Fibroblast of lung (primary cell): ENCODE measurements around the gene NF2.
A peak's percentile ranks its signal among the peaks of the same experiment; 100 is the strongest.

Source experiments
- CTCF ChIP-seq, 2 donors: IDR thresholded peaks in 1 of 2; conservative IDR thresholded peaks in 1 of 2; 1 replicate in 1 of 2; 2 replicates in 1 of 2; pipeline ENCODE4 v1.5.1; 2011 to 2012; ENCODE audit warnings: low read length in 2 of 2, control low read depth in 1 of 2, inconsistent platforms in 1 of 2, low read depth in 1 of 2, mild to moderate bottlenecking in 1 of 2
- EZH2 ChIP-seq: IDR thresholded peaks from 2 replicates; pipeline ENCODE4 v1.5.1; 2012; ENCODE audit warnings: low read length, control low read depth, mild to moderate bottlenecking; ENCODE audit errors: missing control alignments

GRCh38 chr22:29727131-29727523 is 123.7 kb downstream of the NF2 start:
- TF ChIP-seq CTCF (conservative IDR thresholded peaks at IDR 0.05 in 1 of 2, IDR thresholded peaks at IDR 0.05 in 1 of 2; ENCODE audit: low read depth in 1 of 2, low read length in 2 of 2) (peak; percentile 23 to 42), EZH2 (no peak)
